ENCODE data around the gene METTL23.
"Not testable (repeated sequence)": the region's sequence is repeated elsewhere in the genome, so short reads cannot be mapped to it uniquely, and the experiment has no call there.

METTL23 gene

GRCh38 chr17:76695059-76695831, 31.4 kb upstream of the METTL23 start:
- DNase-seq (ENCODE audit: low read depth in 2 of 2), result no peak

- no peak for DNase-seq (ENCODE audit: low read depth in 2 of 2)
Observed at GRCh38 chr17:76696763-76697701, 29.6 kb upstream of the METTL23 start.

GRCh38 chr17:76697702-76698465, 28.8 kb upstream of the METTL23 start:
- DNase-seq (ENCODE audit: low read depth in 2 of 2), result no peak

- DNase-seq (ENCODE audit: low read depth in 2 of 2), result not testable (repeated sequence)
Observed at GRCh38 chr17:76698466-76698977, 28.1 kb upstream of the METTL23 start.

- DNase-seq (ENCODE audit: low read depth in 2 of 2), result no peak
Observed at GRCh38 chr17:76700270-76700616, 26.4 kb upstream of the METTL23 start.

- DNase-seq (ENCODE audit: low read depth in 2 of 2), result no peak
Observed at GRCh38 chr17:76700617-76701470, 25.8 kb upstream of the METTL23 start.

GRCh38 chr17:76701471-76701967, 25.1 kb upstream of the METTL23 start:
- DNase-seq (ENCODE audit: low read depth in 2 of 2), result no peak

- DNase-seq (ENCODE audit: low read depth in 2 of 2), result no peak
Observed at GRCh38 chr17:76702076-76702475, 24.6 kb upstream of the METTL23 start.

- DNase-seq (ENCODE audit: low read depth in 2 of 2), result no peak
Observed at GRCh38 chr17:76702941-76703637, 23.6 kb upstream of the METTL23 start.

- DNase-seq (ENCODE audit: low read depth in 2 of 2), result no peak
Observed at GRCh38 chr17:76704805-76705204, 21.8 kb upstream of the METTL23 start.

- DNase-seq (ENCODE audit: low read depth in 2 of 2), result no peak
Observed at GRCh38 chr17:76706817-76707216, 19.8 kb upstream of the METTL23 start.

GRCh38 chr17:76707985-76708807, 18.4 kb upstream of the METTL23 start:
- DNase-seq (ENCODE audit: low read depth in 2 of 2), result no peak

- peak; percentile 97 to 98 for DNase-seq (ENCODE audit: low read depth in 2 of 2)
Observed at GRCh38 chr17:76709077-76709950, 17.3 kb upstream of the METTL23 start.

- DNase-seq (ENCODE audit: low read depth in 2 of 2), result not testable (repeated sequence)
Observed at GRCh38 chr17:76709951-76710862, 16.4 kb upstream of the METTL23 start.

- DNase-seq (ENCODE audit: low read depth in 2 of 2), result no peak
Observed at GRCh38 chr17:76710863-76711611, 15.6 kb upstream of the METTL23 start, which contains the start of gene MXRA7. Gene MXRA7 (minus strand): TSS chr17:76710965. CDS start chr17:76710946, 19 bp downstream.

- DNase-seq (ENCODE audit: low read depth in 2 of 2), result not testable (repeated sequence)
Observed at GRCh38 chr17:76712321-76712720, 14.3 kb upstream of the METTL23 start.

Data from fibroblast of skin of left quadriceps (primary cell).